Esophagus squamous epithelium (tissue), 4 donors: Measurements from ENCODE around the gene INO80D.

ENCODE experiments used
- CTCF ChIP-seq, 6 experiments: fragments of 450-650 bp in 4 of 6; fragments of 200-600 bp in 2 of 6; sonication (generic) in 2 of 6; IDR thresholded peaks; one replicate each; pipeline ENCODE4 v1.5.1; 2016 to 2019; ENCODE audit warnings: antibody characterized with exemption in 6 of 6, mild to moderate bottlenecking in 4 of 6, moderate library complexity in 4 of 6
- POLR2A ChIP-seq, 4 donors: fragments of 450-650 bp; IDR thresholded peaks; one replicate each; pipeline ENCODE4 v1.6.1; 2017; ENCODE audit warnings: antibody characterized with exemption in 4 of 4, mild to moderate bottlenecking in 4 of 4, moderate library complexity in 3 of 4

GRCh38 chr2:205964111-205964761 lies 121.7 kb downstream of the INO80D start:
- no peak for TF ChIP-seq CTCF (IDR thresholded peaks at IDR 0.05)
- no peak for TF ChIP-seq POLR2A (IDR thresholded peaks at IDR 0.05)
